Fibroblast of lung (primary cell): Measurements from ENCODE around the gene LRRC8E. TPM values are rescaled to one million over a fixed set of nuclear protein-coding genes. Genes with fewer than 3 reads are reported as not detected.

Experiments
- DNase-seq, 2 donors: peaks; one replicate each; pipeline versions ENCODE4 v3.0.0 to v3.0.0-alpha.2; 2010; ENCODE audit warnings: low read depth in 2 of 2
- H2AFZ ChIP-seq: 2 replicates; pipeline ENCODE4 v1.5.1; 2012; ENCODE audit warnings: low read length, control low read depth, inconsistent platforms
- H3K27ac ChIP-seq: 2 replicates; pipeline ENCODE4 v1.5.1; 2011; ENCODE audit warnings: low read length, control low read depth; ENCODE audit not compliant: insufficient read depth
- H3K27me3 ChIP-seq: 2 replicates; pipeline ENCODE4 v1.5.1; 2011; ENCODE audit warnings: mild to moderate bottlenecking, low read length; ENCODE audit not compliant: control insufficient read depth, insufficient read depth
- H3K36me3 ChIP-seq: 2 replicates; pipeline ENCODE4 v1.5.1; 2011; ENCODE audit warnings: low read length; ENCODE audit not compliant: control insufficient read depth, insufficient read depth
- H3K4me1 ChIP-seq: 2 replicates; pipeline ENCODE4 v1.5.1; 2011; ENCODE audit warnings: low read length; ENCODE audit not compliant: control insufficient read depth, insufficient read depth; ENCODE audit errors: extremely low read depth
- H3K4me2 ChIP-seq: 2 replicates; pipeline ENCODE4 v1.5.1; 2011; ENCODE audit warnings: low read length, control low read depth; ENCODE audit not compliant: insufficient read depth; ENCODE audit errors: extremely low read depth
- H3K4me3 ChIP-seq, 4 experiments: fragments of 200-600 bp in 1 of 4; sonication (generic) in 1 of 4; replicated peaks in 1 of 4; 2 replicates each; pipeline ENCODE4 v1.5.1; 2011 to 2016; ENCODE audit warnings: low read length in 4 of 4, low read depth in 3 of 4, mild to moderate bottlenecking in 3 of 4, control low read depth in 2 of 4, inconsistent platforms in 1 of 4, mixed read lengths in 1 of 4; ENCODE audit not compliant: insufficient read depth in 1 of 4; ENCODE audit errors: control extremely low read depth in 1 of 4
- H3K79me2 ChIP-seq: 2 replicates; pipeline ENCODE4 v1.5.1; 2012; ENCODE audit warnings: mild to moderate bottlenecking, low read length, inconsistent platforms; ENCODE audit not compliant: control insufficient read depth, insufficient read depth
- H3K9ac ChIP-seq: 2 replicates; pipeline ENCODE4 v1.5.1; 2011; ENCODE audit warnings: mild to moderate bottlenecking, low read length, control low read depth; ENCODE audit not compliant: insufficient read depth
- H3K9me3 ChIP-seq: 2 replicates; pipeline ENCODE4 v1.5.1; 2012; ENCODE audit warnings: low read depth, low read length; ENCODE audit not compliant: control insufficient read depth, insufficient read depth
- H4K20me1 ChIP-seq: 2 replicates; pipeline ENCODE4 v1.5.1; 2011; ENCODE audit warnings: low read length; ENCODE audit not compliant: control insufficient read depth, insufficient read depth; ENCODE audit errors: extremely low read depth
- CTCF ChIP-seq, 2 donors: IDR thresholded peaks in 1 of 2; conservative IDR thresholded peaks in 1 of 2; 1 replicate in 1 of 2; 2 replicates in 1 of 2; pipeline ENCODE4 v1.5.1; 2011 to 2012; ENCODE audit warnings: low read length in 2 of 2, control low read depth in 1 of 2, inconsistent platforms in 1 of 2, low read depth in 1 of 2, mild to moderate bottlenecking in 1 of 2
- EZH2 ChIP-seq: IDR thresholded peaks from 2 replicates; pipeline ENCODE4 v1.5.1; 2012; ENCODE audit warnings: low read length, control low read depth, mild to moderate bottlenecking; ENCODE audit errors: missing control alignments
- polyA plus RNA-seq, 2 donors: library from polyadenylated mRNA; depleted of rRNA in 1 of 2; stranded (reverse) in 1 of 2; unstranded in 1 of 2; fragments of >200 nt; gene quantifications; 2 replicates each; pipeline ENCODE4 v1.2.1, GENCODE V29; 2011 to 2012; ENCODE audit warnings: missing spikeins in 1 of 2
- total RNA-seq: library from RNA; depleted of rRNA; stranded (reverse); fragments of >200 nt; gene quantifications from 2 replicates; pipeline ENCODE4 v1.2.1, GENCODE V29; 2014

The LRRC8E gene
- total and polyA plus RNA-seq, 2 donors (not counting 1 experiment from before 2014, with no cell fraction given) = 3.0 to 3.7 TPM

DNA sequence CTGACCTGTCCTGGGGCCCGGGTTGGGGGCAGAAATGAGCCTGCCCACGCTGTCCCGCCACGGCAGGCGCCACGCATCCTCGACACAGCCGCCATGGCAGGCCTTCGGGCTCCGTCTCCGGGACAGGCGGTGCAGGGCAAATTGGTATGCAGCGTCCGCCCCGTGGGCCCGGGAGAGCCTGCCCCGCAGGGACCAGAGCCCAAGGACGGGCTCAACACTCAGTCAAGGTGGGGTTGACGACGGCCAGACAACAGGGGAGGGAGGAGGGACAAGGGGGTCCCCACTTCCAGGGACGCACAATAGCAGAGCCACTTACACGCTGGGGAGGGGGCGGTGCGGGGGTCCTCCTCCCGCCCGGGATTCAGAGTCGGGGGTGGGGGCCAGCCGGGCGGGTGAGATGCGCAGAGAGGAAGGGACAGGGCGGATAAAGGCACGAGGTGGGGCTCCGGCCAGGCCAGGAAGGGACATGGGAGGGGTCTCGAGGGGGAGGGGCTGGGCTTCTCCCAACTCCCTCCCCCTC, 36.4 kb downstream of the LRRC8E start:
- Histone ChIP-seq H3K27me3 (no peaks in the 10 kb centered on the region), H2AFZ (no peak overlapping the region), H3K79me2 (peaks cover 3% of the 10 kb centered on the region), H3K36me3 (peaks cover 12% of the 10 kb centered on the region), H3K4me2 (no peak overlapping the region), H3K27ac (no peak overlapping the region), H3K9ac (no peak overlapping the region), H3K4me3 (peak overlapping the region in 1 of 4 experiments; percentile 42), H3K4me1 (peaks cover 32% of the 10 kb centered on the region), H3K9me3 (no peaks in the 10 kb centered on the region), H4K20me1 (no peaks in the 10 kb centered on the region)
- TF ChIP-seq EZH2 (no peak), CTCF (conservative IDR thresholded peaks at IDR 0.05 in 1 of 2, IDR thresholded peaks at IDR 0.05 in 1 of 2; ENCODE audit: low read depth in 1 of 2, low read length in 2 of 2) (no peak)
- no peak for DNase-seq

GRCh38 chr19:7925171-7925851, 37.0 kb downstream of the LRRC8E start:
- DNase-seq = peak; percentile 51 to 71
- Histone ChIP-seq H3K36me3 (peaks cover 12% of the 10 kb centered on the region), H3K79me2 (peaks cover 3% of the 10 kb centered on the region), H3K9ac (no peak overlapping the region), H3K4me2 (peak overlapping the region; percentile 54), H3K4me3 (peak overlapping the region in 2 of 4 experiments; percentile 15 to 42), H4K20me1 (no peaks in the 10 kb centered on the region), H3K4me1 (peaks cover 30% of the 10 kb centered on the region), H3K27ac (no peak overlapping the region), H3K9me3 (no peaks in the 10 kb centered on the region), H3K27me3 (no peaks in the 10 kb centered on the region), H2AFZ (no peak overlapping the region)
- TF ChIP-seq EZH2 = no peak
- peak; percentile 51 to 65 for TF ChIP-seq CTCF (conservative IDR thresholded peaks at IDR 0.05 in 1 of 2, IDR thresholded peaks at IDR 0.05 in 1 of 2; ENCODE audit: low read depth in 1 of 2, low read length in 2 of 2)

GRCh38 chr19:7926021-7926726, 37.9 kb downstream of the LRRC8E start, which contains the start of gene CTXN1:
Gene CTXN1, minus strand, starts transcription at chr19:7926135. Its CDS starts 597 bp downstream, at chr19:7925538.
- Histone ChIP-seq H3K27ac (peak within 1 kb of the TSS; percentile 27), H3K4me1 (peaks cover 30% of the 10 kb centered on the region), H2AFZ (no peak within 1 kb of the TSS), H3K4me2 (peak within 1 kb of the TSS; percentile 90), H3K9ac (peak within 1 kb of the TSS; percentile 55), H4K20me1 (no peaks in the 10 kb centered on the region), H3K9me3 (no peaks in the 10 kb centered on the region), H3K79me2 (peaks cover 3% of the 10 kb centered on the region), H3K4me3 (peak within 1 kb of the TSS; percentile 35 to 57 (median 42)), H3K36me3 (peaks cover 16% of the 10 kb centered on the region), H3K27me3 (no peaks in the 10 kb centered on the region)
- peak; percentile 37 to 40 for DNase-seq
- TF ChIP-seq EZH2 = no peak
- no peak for TF ChIP-seq CTCF (conservative IDR thresholded peaks at IDR 0.05 in 1 of 2, IDR thresholded peaks at IDR 0.05 in 1 of 2; ENCODE audit: low read depth in 1 of 2, low read length in 2 of 2)
